Activated T-cell treated with anti-CD3 and anti-CD28 coated beads, Interleukin-2, amount 50 U/mL, for 72 hours (primary cell): ENCODE data around the gene CADM2. TPM values are rescaled to one million over a fixed set of nuclear protein-coding genes. Genes with fewer than 3 reads are reported as not detected.

ENCODE experiments used
- ATAC-seq, 2 donors: fragments of 150-1000 bp; cut with Tn5 transposase; replicated peaks in 1 of 2; 2 replicates each; pipeline ENCODE4 v1.10.0; 2021; ENCODE audit warnings: moderate library complexity in 2 of 2, mild to moderate bottlenecking in 1 of 2
- DNase-seq, 2 donors: peaks; one replicate each; pipeline ENCODE4 v3.0.0; 2021 to 2022; ENCODE audit warnings: mixed read lengths in 1 of 2
- H3K27ac Mint-ChIP-seq: one replicate; pipeline ENCODE4 v1.8.0; 2022; ENCODE audit warnings: mild to moderate bottlenecking, moderate library complexity, mixed read lengths
- H3K27me3 Mint-ChIP-seq: one replicate; pipeline ENCODE4 v1.8.0; 2022; ENCODE audit warnings: low read depth, mixed read lengths
- H3K36me3 Mint-ChIP-seq, 2 donors: one replicate each; pipeline ENCODE4 v1.8.0; 2022; ENCODE audit warnings: mixed read lengths in 2 of 2, mild to moderate bottlenecking in 1 of 2; ENCODE audit not compliant: insufficient read depth in 2 of 2
- H3K4me1 Mint-ChIP-seq: one replicate; pipeline ENCODE4 v1.8.0; 2022; ENCODE audit warnings: low read depth, mixed read lengths
- H3K4me3 Mint-ChIP-seq, 2 donors: one replicate each; pipeline ENCODE4 v1.8.0; 2022; ENCODE audit warnings: mild to moderate bottlenecking in 2 of 2, mixed read lengths in 2 of 2, moderate library complexity in 2 of 2
- H3K9me3 Mint-ChIP-seq, 2 donors: one replicate each; pipeline ENCODE4 v1.8.0; 2022; ENCODE audit warnings: mixed read lengths in 2 of 2
- total RNA-seq, 2 donors: library from RNA; stranded (reverse); gene quantifications; one replicate each; pipeline ENCODE4 v1.2.3, GENCODE V29; 2022

CADM2 gene
- total RNA-seq, 2 donors from 2014 or later: not detected

DNA sequence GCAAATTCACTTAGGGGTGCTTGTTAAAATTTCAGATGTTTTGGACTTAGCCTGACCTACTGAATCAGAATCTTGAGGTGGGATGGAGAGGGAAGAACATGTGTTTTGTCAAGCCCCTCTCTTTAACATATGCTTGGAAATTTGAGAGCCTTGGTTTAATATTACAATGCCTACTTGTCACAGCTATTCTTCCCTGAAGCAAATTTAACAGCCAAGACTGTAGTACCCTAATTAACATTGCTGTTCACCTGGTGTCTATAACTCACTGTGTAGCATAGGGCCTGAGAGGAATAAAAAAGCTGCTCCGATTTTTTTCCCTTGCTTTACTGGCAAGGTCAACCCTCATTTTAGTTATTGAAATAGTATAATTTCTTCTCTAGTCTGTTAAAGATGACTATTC lies 880.1 kb downstream of the CADM2 start:
- no peaks in the 10 kb centered on the region for H3K9me3 Mint-ChIP-seq
- no peaks in the 10 kb centered on the region for H3K27me3 Mint-ChIP-seq
- no peak overlapping the region for H3K4me3 Mint-ChIP-seq
- no peaks in the 10 kb centered on the region for H3K4me1 Mint-ChIP-seq
- ATAC-seq (no peak), DNase-seq (no peak)
- H3K36me3 Mint-ChIP-seq: no peaks in the 10 kb centered on the region
- H3K27ac Mint-ChIP-seq: no peak overlapping the region

DNA sequence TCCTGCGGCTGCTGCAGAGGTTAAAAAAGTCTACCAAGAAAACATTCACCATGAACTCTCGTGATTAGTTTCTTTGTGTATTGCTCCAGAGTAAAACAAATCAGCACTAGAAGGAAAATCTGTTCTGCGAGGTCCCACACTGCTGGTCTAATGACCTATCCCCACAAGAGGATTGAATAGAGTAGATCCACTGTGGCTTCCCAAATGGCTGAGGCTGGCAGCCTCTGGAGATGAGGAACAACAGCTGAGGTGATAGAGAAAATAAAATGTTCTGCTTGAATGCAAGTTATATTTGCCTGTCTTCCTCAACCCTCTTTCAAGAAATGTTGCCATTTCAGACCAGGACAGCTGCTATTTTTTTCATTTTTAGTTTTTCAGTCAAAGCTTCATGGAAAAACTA lies 883.3 kb downstream of the CADM2 start:
- no peak overlapping the region for H3K4me3 Mint-ChIP-seq
- DNase-seq (no peak), ATAC-seq (no peak)
- H3K4me1 Mint-ChIP-seq: no peaks in the 10 kb centered on the region
- no peak overlapping the region for H3K27ac Mint-ChIP-seq
- no peaks in the 10 kb centered on the region for H3K27me3 Mint-ChIP-seq
- no peaks in the 10 kb centered on the region for H3K36me3 Mint-ChIP-seq
- no peaks in the 10 kb centered on the region for H3K9me3 Mint-ChIP-seq

- DNase-seq: no peak
Measured at GRCh38 chr3:85846940-85847339, 888.2 kb downstream of the CADM2 start.

GRCh38 chr3:85851071-85851470 lies 892.3 kb downstream of the CADM2 start:
- H3K9me3 Mint-ChIP-seq: peaks cover 4 to 8% of the 10 kb centered on the region in 2 donors
- DNase-seq: no peak
- H3K4me3 Mint-ChIP-seq: no peak overlapping the region
- no peaks in the 10 kb centered on the region for H3K4me1 Mint-ChIP-seq
- no peaks in the 10 kb centered on the region for H3K27me3 Mint-ChIP-seq
- H3K36me3 Mint-ChIP-seq: peaks cover 0 to 2% of the 10 kb centered on the region in 2 donors
- ATAC-seq: no peak
- no peak overlapping the region for H3K27ac Mint-ChIP-seq

More at GRCh38 chr3:85846940-85847339, 888.2 kb downstream of the CADM2 start:
- Mint-ChIP-seq H3K27me3 (no peaks in the 10 kb centered on the region), H3K4me3 (no peak overlapping the region), H3K36me3 (peaks cover 0 to 2% of the 10 kb centered on the region in 2 donors), H3K27ac (no peak overlapping the region), H3K4me1 (no peaks in the 10 kb centered on the region), H3K9me3 (no peaks in the 10 kb centered on the region)
- no peak for ATAC-seq

DNA sequence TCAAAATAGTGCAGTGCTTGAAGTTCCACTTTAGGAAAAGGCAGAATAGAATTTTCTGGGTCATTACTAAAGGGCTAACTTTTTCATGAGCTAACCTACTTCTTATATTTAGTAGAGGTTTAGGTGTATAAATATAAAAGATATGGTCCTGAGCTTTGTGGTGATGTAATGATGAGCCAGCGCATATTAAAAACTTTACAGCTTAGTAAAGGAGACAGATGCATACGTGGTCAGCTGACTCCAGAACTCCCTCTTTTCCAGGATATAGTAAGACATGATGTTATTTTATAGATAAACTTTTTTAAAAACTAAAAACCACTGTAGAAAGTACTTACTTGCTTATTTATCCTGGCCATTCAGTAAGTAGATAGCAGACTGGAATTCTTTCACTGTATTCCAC lies 895.0 kb downstream of the CADM2 start:
- Mint-ChIP-seq H3K4me3 (no peak overlapping the region), H3K9me3 (peaks cover 4 to 8% of the 10 kb centered on the region in 2 donors), H3K27me3 (no peaks in the 10 kb centered on the region), H3K27ac (no peak overlapping the region), H3K4me1 (no peaks in the 10 kb centered on the region), H3K36me3 (peaks cover 0 to 2% of the 10 kb centered on the region in 2 donors)
- no peak for ATAC-seq
- no peak for DNase-seq

DNA sequence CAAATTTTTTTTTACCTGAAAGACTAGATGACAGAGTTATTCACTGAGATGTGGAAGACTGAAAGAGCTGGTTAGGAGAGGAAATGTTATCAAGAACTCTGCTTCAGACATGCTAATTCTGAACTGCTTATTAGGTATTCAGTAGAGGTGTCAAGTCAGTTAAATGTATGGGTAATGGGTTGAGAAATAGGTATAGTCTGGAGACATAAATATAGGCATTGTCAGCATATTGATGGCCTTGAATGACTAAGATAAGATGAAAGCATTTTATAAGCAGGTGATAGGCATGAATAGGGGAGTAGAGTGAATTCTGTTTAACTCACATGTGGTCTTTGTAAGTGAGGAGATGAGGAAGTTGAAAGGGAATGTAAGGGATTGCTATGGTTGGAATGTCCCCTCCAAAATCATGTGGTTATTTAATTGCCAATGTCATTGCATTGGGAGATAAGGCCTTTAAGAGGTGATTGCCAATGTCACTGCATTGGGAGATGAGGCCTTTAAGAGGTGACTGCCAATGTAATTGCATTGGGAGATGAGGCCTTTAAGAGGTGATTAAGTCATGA lies 904.2 kb downstream of the CADM2 start:
- no peaks in the 10 kb centered on the region for H3K36me3 Mint-ChIP-seq
- H3K9me3 Mint-ChIP-seq: peaks cover 11 to 22% of the 10 kb centered on the region in 2 donors
- DNase-seq: no peak
- no peaks in the 10 kb centered on the region for H3K4me1 Mint-ChIP-seq
- H3K27ac Mint-ChIP-seq: no peak overlapping the region
- H3K4me3 Mint-ChIP-seq: no peak overlapping the region
- no peaks in the 10 kb centered on the region for H3K27me3 Mint-ChIP-seq
- no peak for ATAC-seq

- Mint-ChIP-seq H3K27me3 (no peaks in the 10 kb centered on the region), H3K27ac (peak overlapping the region; percentile 70), H3K4me1 (no peaks in the 10 kb centered on the region), H3K36me3 (no peaks in the 10 kb centered on the region), H3K4me3 (no peak overlapping the region), H3K9me3 (peaks cover 11 to 21% of the 10 kb centered on the region in 2 donors)
- no peak for DNase-seq
- ATAC-seq: no peak
Measured at GRCh38 chr3:85864896-85865295, 906.1 kb downstream of the CADM2 start.

DNA sequence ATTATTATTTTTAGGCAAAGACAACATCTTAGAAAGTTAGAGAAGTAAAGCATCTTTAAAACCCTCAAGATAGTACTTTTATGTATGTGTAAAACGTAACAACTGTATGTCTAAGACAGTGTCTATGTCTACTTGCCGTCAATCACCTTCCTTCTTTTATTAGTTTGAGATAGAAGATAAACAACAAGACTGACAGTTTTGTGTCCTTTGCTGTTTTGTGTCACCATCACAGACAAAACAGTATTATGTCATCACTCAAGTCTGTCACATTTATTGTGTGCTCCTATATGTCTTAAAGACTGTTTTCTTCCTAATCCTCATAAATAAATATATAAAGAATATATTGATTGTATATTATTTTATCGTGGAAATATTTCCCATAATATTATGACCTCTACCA lies 908.3 kb downstream of the CADM2 start:
- no peak for ATAC-seq
- no peak for DNase-seq
- no peak overlapping the region for H3K27ac Mint-ChIP-seq
- no peaks in the 10 kb centered on the region for H3K36me3 Mint-ChIP-seq
- H3K9me3 Mint-ChIP-seq: peaks cover 8 to 15% of the 10 kb centered on the region in 2 donors
- no peaks in the 10 kb centered on the region for H3K27me3 Mint-ChIP-seq
- H3K4me3 Mint-ChIP-seq: no peak overlapping the region
- H3K4me1 Mint-ChIP-seq: no peaks in the 10 kb centered on the region

- no peak overlapping the region for H3K4me3 Mint-ChIP-seq
- no peaks in the 10 kb centered on the region for H3K27me3 Mint-ChIP-seq
- H3K27ac Mint-ChIP-seq: no peak overlapping the region
- DNase-seq (no peak), ATAC-seq (no peak)
- H3K36me3 Mint-ChIP-seq: no peaks in the 10 kb centered on the region
- no peaks in the 10 kb centered on the region for H3K4me1 Mint-ChIP-seq
- H3K9me3 Mint-ChIP-seq: peaks cover 3 to 5% of the 10 kb centered on the region in 2 donors
Measured at GRCh38 chr3:85875589-85875988, 916.8 kb downstream of the CADM2 start.

GRCh38 chr3:85877631-85878030 lies 918.8 kb downstream of the CADM2 start:
- no peak for ATAC-seq

DNA sequence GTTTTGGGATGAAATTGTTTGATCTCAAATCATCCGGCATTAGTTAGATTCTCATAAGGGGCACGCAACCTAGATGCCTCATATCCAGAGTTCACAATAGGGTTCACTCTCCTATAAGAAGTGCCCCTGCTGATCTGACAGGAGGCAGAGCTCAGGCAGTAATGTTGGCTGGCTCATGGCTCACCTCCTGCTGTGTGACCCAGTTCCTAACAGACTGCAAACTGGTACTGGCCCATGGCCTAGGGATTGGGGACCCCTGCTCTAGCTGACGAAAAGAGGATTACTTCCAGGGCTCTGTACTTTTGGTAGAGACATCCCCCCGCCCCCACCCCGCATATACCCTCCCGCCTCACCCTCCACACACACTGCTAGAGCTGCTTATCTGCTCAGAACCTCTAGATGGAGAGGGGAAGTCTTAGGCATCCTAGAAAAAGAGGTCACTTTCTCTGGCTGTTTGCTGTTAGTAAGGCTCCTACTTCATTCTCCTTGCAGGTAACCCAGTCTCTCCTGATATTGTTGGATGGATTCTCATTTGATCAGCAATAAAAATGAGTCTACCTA lies 923.1 kb downstream of the CADM2 start:
- Mint-ChIP-seq H3K4me3 (no peak overlapping the region), H3K4me1 (no peaks in the 10 kb centered on the region), H3K27ac (no peak overlapping the region), H3K9me3 (peaks cover 8 to 9% of the 10 kb centered on the region in 2 donors), H3K36me3 (no peaks in the 10 kb centered on the region), H3K27me3 (no peaks in the 10 kb centered on the region)
- ATAC-seq (no peak), DNase-seq (no peak)

More at GRCh38 chr3:85877631-85878030, 918.8 kb downstream of the CADM2 start:
- Mint-ChIP-seq H3K36me3 (no peaks in the 10 kb centered on the region), H3K27me3 (no peaks in the 10 kb centered on the region), H3K4me3 (no peak overlapping the region), H3K27ac (no peak overlapping the region), H3K4me1 (no peaks in the 10 kb centered on the region), H3K9me3 (peaks cover 8 to 9% of the 10 kb centered on the region in 2 donors)
- no peak for DNase-seq

GRCh38 chr3:85890043-85890555 lies 931.3 kb downstream of the CADM2 start:
- Mint-ChIP-seq H3K4me3 (no peak overlapping the region), H3K36me3 (peaks cover 0 to 6% of the 10 kb centered on the region in 2 donors), H3K27ac (no peak overlapping the region), H3K4me1 (no peaks in the 10 kb centered on the region), H3K9me3 (peaks cover 8 to 12% of the 10 kb centered on the region in 2 donors), H3K27me3 (no peaks in the 10 kb centered on the region)
- ATAC-seq (no peak), DNase-seq (no peak)

GRCh38 chr3:85903434-85903833 lies 944.6 kb downstream of the CADM2 start:
- H3K27ac Mint-ChIP-seq: no peak overlapping the region
- no peaks in the 10 kb centered on the region for H3K36me3 Mint-ChIP-seq
- no peak for ATAC-seq
- H3K4me1 Mint-ChIP-seq: no peaks in the 10 kb centered on the region
- H3K4me3 Mint-ChIP-seq: no peak overlapping the region
- peaks cover 5 to 6% of the 10 kb centered on the region in 2 donors for H3K9me3 Mint-ChIP-seq
- H3K27me3 Mint-ChIP-seq: no peaks in the 10 kb centered on the region
- DNase-seq: no peak

DNA sequence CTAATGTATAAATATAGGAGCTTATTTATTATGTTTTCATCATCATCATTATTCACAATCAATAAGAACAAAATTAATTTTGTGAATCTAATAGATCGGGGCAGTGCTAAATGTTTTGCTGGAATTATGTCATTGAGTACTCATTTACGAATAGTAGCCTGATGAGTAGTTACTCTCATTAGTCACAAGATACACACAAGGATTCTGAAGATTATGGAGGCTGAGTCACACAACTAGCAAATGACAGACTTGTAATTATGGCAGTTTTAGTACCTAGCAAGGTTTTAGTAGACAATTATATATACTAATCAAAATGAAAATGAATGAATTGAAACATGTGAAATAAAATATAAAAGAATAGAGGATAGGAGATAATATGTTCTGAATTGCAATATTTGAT lies 954.2 kb downstream of the CADM2 start:
- Mint-ChIP-seq H3K36me3 (no peaks in the 10 kb centered on the region), H3K27ac (no peak overlapping the region), H3K27me3 (no peaks in the 10 kb centered on the region), H3K4me3 (no peak overlapping the region), H3K4me1 (no peaks in the 10 kb centered on the region), H3K9me3 (peaks cover 8 to 15% of the 10 kb centered on the region in 2 donors)
- ATAC-seq: no peak
- no peak for DNase-seq
